ENCODE data around the gene TES. TPM values are rescaled to one million over a fixed set of nuclear protein-coding genes. Genes with fewer than 3 reads are reported as not detected.

TES gene
- total RNA-seq, 1 experiment from 2014 or later = 118 TPM

DNA sequence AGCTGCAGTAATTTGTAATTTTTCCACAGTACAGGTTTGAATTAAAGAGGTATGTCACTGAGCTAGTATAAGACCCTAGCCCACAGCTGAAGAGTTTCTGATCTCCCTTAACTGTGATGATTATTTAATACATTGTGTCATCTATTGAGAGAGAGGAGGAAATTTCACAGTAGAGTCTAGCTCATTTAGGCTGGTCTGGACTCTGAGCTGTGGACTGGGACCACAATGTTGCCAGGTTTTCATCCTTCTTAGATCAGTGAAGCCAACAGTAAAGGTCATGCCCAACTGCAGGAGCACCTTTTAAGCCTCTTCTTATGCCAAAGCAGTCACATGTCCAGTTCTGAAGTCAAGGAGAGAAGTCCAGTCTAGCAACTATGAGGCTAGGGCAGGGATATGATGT is 8.9 kb downstream of the TES start:
- DNase-seq (ENCODE audit: extremely low read depth, low read depth) = no peak

GRCh38 chr7:116219834-116220233 is 9.5 kb downstream of the TES start:
- DNase-seq (ENCODE audit: extremely low read depth, low read depth) = no peak

DNA sequence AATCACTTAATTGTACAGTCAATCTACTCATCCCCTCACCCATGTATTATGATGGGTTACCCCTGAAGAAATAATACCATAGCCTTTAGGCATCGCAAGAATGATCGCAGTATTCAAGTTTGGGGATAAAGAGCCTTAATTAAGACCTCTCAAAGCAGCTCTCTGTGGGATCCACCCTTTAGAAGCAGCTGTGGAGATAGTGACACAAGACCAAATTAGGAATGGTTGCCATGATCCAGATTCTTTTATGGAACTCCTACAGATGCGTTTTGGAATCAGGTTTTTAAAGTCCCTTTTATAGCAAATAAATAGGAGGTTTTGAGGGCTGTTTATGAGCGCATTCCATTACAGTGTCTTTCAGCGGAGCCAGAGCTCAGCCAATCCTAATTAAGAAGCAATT is 12.2 kb downstream of the TES start:
- DNase-seq (ENCODE audit: extremely low read depth, low read depth) = no peak

GRCh38 chr7:116223588-116223987 is 13.2 kb downstream of the TES start:
- no peak for DNase-seq (ENCODE audit: extremely low read depth, low read depth)

- no peak for DNase-seq (ENCODE audit: extremely low read depth, low read depth)
These were observed 14.3 kb downstream of the TES start for GRCh38 chr7:116224492-116225098.

- no peak for DNase-seq (ENCODE audit: extremely low read depth, low read depth)
These were observed 15.5 kb downstream of the TES start for GRCh38 chr7:116225860-116226259.

DNA sequence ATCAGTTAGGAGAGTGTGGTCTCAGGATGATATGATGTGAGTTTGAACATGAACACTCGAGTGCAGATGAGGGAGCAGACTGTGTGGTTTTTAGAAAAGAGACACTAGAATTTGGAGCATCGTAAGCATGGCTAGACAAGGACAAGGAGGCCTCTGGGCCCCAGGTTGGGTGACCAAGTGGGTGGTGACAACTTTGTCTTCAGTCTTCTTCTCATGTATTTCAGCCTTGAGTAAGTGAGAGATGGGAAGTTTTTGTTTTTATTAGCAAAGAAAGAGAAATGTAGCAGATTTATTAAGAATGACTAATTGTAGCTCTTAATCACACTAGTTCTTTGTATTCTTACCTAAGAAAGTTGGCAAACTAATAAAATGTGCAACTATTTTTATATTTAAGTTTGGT is 16.3 kb downstream of the TES start:
- DNase-seq (ENCODE audit: extremely low read depth, low read depth) = no peak

DNA sequence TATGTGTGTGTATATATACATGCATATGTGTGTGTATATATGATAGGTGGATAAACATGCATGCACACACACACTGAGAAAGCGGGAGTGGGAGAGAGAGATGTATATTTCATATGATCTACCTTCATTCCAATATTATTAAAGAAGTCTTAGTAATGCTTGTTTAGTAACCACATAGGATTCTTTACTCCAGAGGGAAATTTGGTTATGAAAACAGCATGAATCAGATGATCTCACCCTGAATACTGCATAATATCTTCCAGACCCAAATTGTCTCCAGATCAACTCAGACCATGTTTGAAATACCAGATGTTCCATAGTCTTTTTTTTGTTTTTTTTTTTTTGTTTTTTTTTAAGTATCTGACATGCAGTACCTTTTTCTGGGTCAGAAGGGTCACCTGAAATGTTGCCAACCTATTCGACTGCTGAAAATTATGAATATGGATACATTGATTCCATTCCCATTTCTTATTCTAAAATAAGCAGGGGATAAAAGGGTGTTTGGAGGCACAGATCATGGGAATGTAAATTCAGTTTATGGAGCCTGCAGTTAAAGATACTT is 17.4 kb downstream of the TES start:
- no peak for DNase-seq (ENCODE audit: extremely low read depth, low read depth)

DNA sequence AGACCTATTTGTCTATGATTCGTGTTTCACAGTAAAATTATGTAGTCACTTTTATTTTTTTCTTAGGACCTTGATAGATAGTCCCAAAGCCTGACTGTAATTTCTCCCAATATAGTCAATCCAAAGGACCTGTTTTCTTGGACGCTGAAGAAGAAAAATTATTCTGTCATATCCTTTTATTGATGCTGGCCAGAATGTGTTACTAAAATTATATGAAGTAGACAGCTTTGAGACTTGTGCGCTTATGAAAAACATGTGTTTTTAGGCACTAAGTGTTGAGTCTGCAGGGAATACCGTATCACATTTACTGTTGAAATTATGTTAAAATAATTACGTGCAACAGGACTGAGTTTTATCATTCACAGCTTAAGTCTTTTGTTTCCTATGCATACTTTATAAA is 17.9 kb downstream of the TES start:
- no peak for DNase-seq (ENCODE audit: extremely low read depth, low read depth)

DNA sequence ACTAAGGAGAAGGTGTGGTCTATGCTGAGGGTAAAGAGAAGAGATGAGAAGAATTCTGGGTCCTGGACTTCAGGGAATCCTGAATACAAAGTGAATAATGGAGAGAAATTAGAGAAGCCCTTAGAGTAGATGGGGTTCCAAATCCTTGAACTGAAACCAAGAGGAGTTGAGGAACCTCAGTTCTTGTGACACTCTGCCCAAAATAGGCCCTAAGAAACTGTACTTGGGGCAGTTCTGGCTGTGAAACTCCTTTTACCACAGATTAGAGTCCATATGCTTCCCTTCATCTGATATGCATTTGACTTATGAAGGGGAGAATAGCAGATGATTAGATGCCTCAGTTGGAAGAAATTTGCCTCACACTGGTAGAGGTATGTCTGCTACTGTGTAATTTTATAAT is 19.0 kb downstream of the TES start:
- DNase-seq (ENCODE audit: extremely low read depth, low read depth) = no peak

GRCh38 chr7:116230191-116231005 is 20.1 kb downstream of the TES start:
- no peak for DNase-seq (ENCODE audit: extremely low read depth, low read depth)

GRCh38 chr7:116231543-116231942 is 21.2 kb downstream of the TES start:
- no peak for DNase-seq (ENCODE audit: extremely low read depth, low read depth)

DNA sequence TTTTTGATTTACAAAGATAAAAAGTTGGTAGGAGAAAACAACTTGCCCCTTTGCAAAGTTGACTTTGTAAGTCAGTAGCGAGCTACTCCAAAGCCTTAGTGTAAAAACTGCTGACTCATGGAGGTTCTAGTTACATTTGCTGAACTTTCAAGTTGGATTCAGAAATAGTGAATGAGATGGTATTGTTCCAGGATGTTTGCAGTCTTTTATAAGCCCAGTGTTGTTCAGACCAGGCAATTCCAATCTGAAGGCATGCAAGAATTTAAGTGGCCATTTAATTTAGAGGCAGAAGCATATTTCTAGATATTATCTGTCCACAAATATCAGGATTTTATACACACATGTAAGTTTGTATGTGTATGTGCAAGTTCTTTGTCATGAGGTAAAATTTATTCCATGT is 21.6 kb downstream of the TES start:
- no peak for DNase-seq (ENCODE audit: extremely low read depth, low read depth)

DNA sequence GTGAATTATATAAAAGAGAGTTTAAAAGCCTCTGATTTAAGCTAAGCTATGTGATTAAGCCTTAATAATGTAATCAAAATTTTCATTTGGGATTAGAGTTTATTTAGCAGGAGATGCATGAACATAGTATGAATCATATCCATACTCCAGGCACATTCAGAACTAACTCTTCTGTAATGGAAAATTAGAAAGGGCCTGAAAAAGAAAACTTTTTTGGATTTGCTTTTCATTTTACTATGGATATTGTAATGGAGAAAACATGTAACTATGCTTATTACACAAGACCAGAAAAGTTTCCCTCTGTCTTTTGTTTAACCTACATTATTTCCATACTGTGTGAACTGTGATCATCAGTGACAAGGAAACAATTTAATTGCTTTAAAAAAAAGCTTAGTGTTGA is 22.0 kb downstream of the TES start:
- no peak for DNase-seq (ENCODE audit: extremely low read depth, low read depth)

- DNase-seq (ENCODE audit: extremely low read depth, low read depth) = no peak
These were observed 22.6 kb downstream of the TES start for GRCh38 chr7:116232920-116233319.

- no peak for DNase-seq (ENCODE audit: extremely low read depth, low read depth)
These were observed 24.3 kb downstream of the TES start for GRCh38 chr7:116234517-116235200.

- no peak for DNase-seq (ENCODE audit: extremely low read depth, low read depth)
These were observed 25.0 kb downstream of the TES start for GRCh38 chr7:116235380-116235779.

- peak; percentile 70 for DNase-seq (ENCODE audit: extremely low read depth, low read depth)
These were observed 25.8 kb downstream of the TES start for GRCh38 chr7:116236020-116236630.

GRCh38 chr7:116239020-116239419 is 28.7 kb downstream of the TES start:
- DNase-seq (ENCODE audit: extremely low read depth, low read depth) = no peak

- DNase-seq (ENCODE audit: extremely low read depth, low read depth) = no peak
These were observed 29.1 kb downstream of the TES start for GRCh38 chr7:116239434-116239833.

DNA sequence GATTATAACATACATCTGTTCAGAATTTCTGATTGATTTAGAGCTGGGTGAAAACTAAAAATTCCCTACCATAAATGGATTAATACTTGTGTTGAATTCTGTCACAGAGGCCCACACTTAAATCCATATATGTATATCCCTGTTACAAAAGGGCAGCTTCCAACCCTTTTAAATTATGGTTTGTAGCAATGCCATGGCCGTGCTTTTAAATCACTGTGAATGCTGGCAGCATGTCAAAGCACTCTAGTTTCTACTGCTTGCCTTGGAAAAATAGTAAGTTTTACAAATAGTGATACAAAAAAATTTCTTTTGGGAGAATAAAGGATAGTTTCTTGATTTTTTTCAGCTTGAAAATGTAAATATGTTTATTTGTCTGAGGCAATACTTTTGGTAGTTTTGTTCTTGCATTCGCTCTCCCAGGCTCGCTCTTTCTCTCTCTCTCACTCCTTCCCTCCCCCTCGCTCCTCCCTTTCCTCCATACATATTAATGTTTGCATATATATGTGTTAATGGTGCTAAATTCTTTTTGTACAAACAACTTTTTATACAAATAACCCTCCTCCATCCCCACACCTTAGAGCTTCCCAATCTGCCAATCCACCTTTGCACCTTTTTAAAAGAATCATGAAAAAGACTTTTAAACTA is 29.8 kb downstream of the TES start:
- no peak for DNase-seq (ENCODE audit: extremely low read depth, low read depth)
